Measurements from ENCODE around the gene HIVEP3.

HIVEP3 gene

GRCh38 chr1:41487126-41488039 is 431.3 kb downstream of the HIVEP3 start:
- no peak for DNase-seq

GRCh38 chr1:41486371-41487125 is 432.2 kb downstream of the HIVEP3 start:
- DNase-seq, result no peak

- DNase-seq, result no peak
Measured at GRCh38 chr1:41486053-41486370, 432.7 kb downstream of the HIVEP3 start.

- DNase-seq, result no peak
Measured at GRCh38 chr1:41485605-41486004, 433.1 kb downstream of the HIVEP3 start.

GRCh38 chr1:41484402-41485241 is 434.1 kb downstream of the HIVEP3 start, which contains the start of gene EDN2:
EDN2 (minus strand) TSS chr1:41484683; CDS start chr1:41484601, 82 bp downstream.
- peak; percentile 100 for DNase-seq

GRCh38 chr1:41483960-41484401 is 434.7 kb downstream of the HIVEP3 start:
- DNase-seq, result no peak

- no peak for DNase-seq
Measured at GRCh38 chr1:41483001-41483850, 435.5 kb downstream of the HIVEP3 start.

- DNase-seq, result peak; percentile 91
Measured at GRCh38 chr1:41482001-41482765, 436.5 kb downstream of the HIVEP3 start.

GRCh38 chr1:41481109-41481775 is 437.5 kb downstream of the HIVEP3 start:
- peak; percentile 95 for DNase-seq

- no peak for DNase-seq
Measured at GRCh38 chr1:41480204-41481108, 438.3 kb downstream of the HIVEP3 start.

- DNase-seq, result no peak
Measured at GRCh38 chr1:41479808-41480160, 438.9 kb downstream of the HIVEP3 start.

GRCh38 chr1:41479000-41479807 is 439.5 kb downstream of the HIVEP3 start:
- no peak for DNase-seq

- no peak for DNase-seq
Measured at GRCh38 chr1:41478118-41478748, 440.5 kb downstream of the HIVEP3 start.

GRCh38 chr1:41476807-41477361 is 441.8 kb downstream of the HIVEP3 start:
- DNase-seq, result peak; percentile 82

- DNase-seq, result no peak
Measured at GRCh38 chr1:41475859-41476567, 442.7 kb downstream of the HIVEP3 start.

- DNase-seq, result no peak
Measured at GRCh38 chr1:41475346-41475745, 443.4 kb downstream of the HIVEP3 start.
